Skin of body (tissue), 2 donors: ENCODE data around the gene COLEC11. TPM values are rescaled to one million over a fixed set of nuclear protein-coding genes. Genes with fewer than 3 reads are reported as not detected.

Experiments used
- DNase-seq: peaks from one replicate; lab custom pipeline; 2025; lab: John Stamatoyannopoulos, UW
- total RNA-seq: library from RNA; depleted of rRNA; stranded (reverse); fragments of >200 nt; gene quantifications from one replicate; pipeline ENCODE4 v1.2.3, GENCODE V29; 2014

COLEC11 gene
- total RNA-seq, 1 donor from 2014 or later: not detected

DNA sequence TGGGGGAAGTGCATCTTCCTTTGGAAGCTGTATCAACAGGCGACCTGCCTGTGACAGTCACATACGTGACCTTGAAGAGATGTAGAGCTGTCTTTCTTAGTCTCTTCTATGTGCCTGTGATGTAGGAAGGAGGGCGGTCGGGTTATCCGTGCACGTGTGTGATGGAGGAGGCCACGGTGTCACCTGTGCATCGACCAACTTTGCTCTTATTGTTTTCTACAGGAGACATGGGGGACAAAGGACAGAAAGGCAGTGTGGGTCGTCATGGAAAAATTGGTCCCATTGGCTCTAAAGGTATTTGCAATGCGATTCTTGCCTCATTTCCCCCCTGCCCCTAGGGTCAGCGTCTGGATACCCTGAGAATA, 42.4 kb downstream of the COLEC11 start:
- no peak for DNase-seq

- no peak for DNase-seq
Observed at GRCh38 chr2:3637692-3638455, 43.0 kb downstream of the COLEC11 start.

GRCh38 chr2:3638456-3638810, 43.5 kb downstream of the COLEC11 start:
- no peak for DNase-seq

DNA sequence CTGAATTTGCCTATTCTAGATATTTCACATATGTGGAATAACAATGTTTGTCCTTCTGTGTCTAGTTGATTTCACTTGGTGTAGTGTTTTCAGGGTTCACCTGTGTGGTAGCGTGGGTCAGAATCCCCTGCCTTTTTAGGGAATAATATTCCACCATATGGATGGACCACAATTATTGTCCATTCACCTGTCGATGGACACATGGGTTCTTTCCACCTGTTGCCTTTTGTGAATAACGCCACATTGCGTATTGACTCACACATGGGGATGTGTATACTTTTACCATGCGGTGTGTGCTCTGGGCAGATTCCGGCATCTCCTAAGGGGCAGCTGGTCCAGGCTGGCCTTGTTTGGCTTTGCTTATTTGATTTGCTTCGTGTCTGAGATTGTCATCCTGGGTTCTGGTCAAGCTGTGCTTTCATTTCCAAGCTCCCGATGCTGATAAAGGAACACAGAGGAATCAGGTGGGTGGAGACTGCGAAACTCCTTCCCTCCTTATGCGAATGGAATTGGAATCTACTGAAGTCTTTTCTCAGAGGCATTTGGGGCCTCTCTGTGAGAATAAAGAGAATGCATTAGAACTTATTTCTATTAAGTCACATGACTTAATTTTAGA, 44.2 kb downstream of the COLEC11 start:
- DNase-seq: no peak

- DNase-seq: no peak
Observed at GRCh38 chr2:3639653-3640052, 44.7 kb downstream of the COLEC11 start.

- no peak for DNase-seq
Observed at GRCh38 chr2:3641181-3641580, 46.3 kb downstream of the COLEC11 start.

- DNase-seq: no peak
Observed at GRCh38 chr2:3641841-3642421, 47.0 kb downstream of the COLEC11 start.

GRCh38 chr2:3642521-3643215, 47.8 kb downstream of the COLEC11 start:
- DNase-seq: no peak

DNA sequence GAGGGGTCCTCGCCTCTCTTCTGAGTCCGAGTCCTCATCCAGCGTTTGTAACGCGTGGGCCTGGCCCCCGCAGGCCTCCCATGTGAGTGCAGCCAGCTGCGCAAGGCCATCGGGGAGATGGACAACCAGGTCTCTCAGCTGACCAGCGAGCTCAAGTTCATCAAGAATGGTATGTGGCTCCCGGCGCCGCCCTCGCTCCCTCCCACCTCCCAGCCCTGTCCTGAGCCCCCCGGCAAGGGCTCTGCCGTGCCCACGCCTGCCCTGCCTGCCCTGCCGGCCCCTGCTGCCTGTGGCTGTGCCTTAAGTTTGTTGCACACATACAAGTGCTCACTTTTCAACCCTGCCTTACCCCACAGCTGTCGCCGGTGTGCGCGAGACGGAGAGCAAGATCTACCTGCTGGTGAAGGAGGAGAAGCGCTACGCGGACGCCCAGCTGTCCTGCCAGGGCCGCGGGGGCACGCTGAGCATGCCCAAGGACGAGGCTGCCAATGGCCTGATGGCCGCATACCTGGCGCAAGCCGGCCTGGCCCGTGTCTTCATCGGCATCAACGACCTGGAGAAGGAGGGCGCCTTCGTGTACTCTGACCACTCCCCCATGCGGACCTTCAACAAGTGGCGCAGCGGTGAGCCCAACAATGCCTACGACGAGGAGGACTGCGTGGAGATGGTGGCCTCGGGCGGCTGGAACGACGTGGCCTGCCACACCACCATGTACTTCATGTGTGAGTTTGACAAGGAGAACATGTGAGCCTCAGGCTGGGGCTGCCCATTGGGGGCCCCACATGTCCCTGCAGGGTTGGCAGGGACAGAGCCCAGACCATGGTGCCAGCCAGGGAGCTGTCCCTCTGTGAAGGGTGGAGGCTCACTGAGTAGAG, 48.7 kb downstream of the COLEC11 start:
- DNase-seq: no peak

- DNase-seq: no peak
Observed at GRCh38 chr2:3644246-3644525, 49.3 kb downstream of the COLEC11 start.

- DNase-seq: no peak
Observed at GRCh38 chr2:3644891-3645605, 50.1 kb downstream of the COLEC11 start.

DNA sequence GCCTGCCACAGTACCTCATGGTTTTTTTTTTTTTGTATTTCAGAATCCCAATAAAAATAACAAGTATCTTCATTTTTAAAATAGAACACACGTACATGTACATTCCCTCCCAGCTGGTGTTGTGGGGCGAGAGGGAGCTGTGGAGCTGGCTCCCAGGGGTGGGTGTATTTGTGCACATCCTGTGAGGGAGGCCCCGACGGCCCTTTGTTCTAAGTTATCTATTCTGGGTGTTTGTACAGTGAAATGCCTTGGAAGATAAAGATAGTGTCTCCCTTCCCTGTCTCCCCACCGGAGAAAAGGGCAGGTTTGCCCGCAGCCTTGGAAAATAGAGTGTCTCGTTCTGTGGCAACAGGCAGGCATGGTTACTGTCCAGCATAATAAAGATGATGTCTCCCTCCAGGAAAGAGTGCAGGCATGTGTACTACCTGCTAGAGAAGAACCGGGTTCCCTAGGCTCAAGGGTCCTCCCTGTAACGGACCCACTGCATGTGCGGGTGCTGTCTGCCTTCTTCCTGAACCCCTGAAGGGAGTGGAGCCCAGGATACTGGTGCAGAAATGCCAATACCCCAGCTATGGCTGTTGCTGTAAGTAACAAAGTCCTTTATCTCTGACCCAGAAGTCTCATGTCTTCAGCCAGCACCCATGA, 51.0 kb downstream of the COLEC11 start:
- no peak for DNase-seq

DNA sequence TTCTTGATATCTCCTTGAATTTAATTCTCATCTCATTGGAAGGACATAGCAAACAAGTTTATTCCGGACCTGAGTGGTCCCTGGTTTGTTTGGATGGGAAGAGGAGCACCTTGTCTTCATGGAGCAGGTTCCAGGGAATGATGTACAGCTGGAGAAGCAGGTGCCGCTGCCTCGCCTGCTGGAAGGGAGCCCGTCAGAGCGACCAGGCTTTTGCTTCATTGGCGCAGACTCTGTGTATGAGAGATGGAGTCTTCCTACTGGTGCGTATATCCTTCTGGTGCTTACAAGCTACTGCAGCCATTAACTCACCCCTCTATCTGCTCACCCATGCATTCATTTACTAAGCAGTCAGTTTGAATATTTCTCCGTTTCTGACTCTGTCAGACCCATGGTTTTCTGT, 51.5 kb downstream of the COLEC11 start:
- DNase-seq: no peak

DNA sequence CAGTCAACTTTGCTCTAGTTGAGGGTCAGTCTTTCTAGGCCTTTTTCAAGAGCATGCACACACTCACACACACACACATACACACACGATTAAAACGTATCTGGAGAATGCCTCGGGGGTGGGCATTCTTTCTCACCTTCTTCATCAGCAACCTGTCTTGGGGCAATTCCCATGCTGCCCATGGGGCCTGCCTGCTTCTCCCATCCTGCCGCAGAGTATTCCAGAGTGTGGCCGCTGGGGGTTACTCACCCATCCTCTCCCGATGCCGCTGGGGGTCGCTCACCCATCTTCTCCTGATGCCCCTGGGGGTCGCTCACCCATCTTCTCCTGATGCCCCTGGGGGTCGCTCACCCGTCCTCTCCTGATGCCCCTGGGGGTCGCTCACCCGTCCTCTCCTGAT, 52.3 kb downstream of the COLEC11 start:
- no peak for DNase-seq

DNA sequence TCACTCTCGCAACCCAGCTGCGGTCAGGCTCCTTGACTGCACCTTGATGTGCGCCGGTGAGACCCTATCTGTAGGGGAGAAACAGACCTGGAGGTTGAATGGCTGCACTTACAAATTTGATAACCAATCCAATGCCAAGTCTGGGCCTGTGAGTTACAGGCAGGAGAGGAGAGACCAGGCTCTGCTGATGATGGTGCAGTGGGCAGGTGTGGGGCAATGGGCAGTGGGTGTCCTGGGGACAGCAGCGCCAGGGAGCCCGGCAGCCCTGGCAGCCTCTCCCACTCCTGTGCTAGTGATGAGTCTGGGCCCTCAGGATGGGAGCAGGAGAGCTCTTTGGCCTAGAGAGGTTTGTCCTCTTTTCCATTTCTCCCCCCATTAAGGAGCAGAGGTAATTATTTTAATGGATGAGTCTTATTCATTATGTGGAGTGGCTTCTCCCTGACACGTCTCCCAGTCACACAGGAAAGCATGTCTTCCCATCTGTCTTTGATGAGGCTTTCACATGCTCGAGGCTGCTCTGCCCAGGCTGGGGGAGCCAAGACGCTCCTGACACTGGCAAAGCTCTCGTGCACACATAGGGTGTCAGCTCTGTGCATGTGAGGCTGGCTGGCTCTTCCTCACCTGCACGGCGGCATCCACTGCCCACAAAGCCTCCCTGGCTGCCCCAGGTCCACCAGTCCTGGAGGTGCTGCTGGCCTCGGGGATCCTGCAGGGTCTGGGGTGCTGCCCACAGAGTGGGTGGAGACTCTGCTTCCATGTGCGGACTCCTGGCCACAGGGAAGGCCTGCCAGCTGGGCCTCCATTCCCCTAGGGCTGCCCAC, 53.1 kb downstream of the COLEC11 start:
- DNase-seq: no peak

- no peak for DNase-seq
Observed at GRCh38 chr2:3648652-3649177, 53.8 kb downstream of the COLEC11 start.

GRCh38 chr2:3649581-3649980, 54.7 kb downstream of the COLEC11 start:
- DNase-seq: no peak

GRCh38 chr2:3650140-3650920, 55.4 kb downstream of the COLEC11 start:
- DNase-seq: no peak
